HG02610 (cell line): ENCODE measurements around the gene MAB21L1.
A peak's percentile ranks its signal among the peaks of the same experiment; 100 is the strongest.

Source experiments
- ATAC-seq: cut with Tn5 transposase; IDR thresholded peaks from one replicate; pipeline ENCODE4 v1.9.1; 2021; ENCODE audit warnings: mild to moderate bottlenecking, moderate library complexity; ENCODE audit not compliant: unreplicated experiment

MAB21L1 gene

DNA sequence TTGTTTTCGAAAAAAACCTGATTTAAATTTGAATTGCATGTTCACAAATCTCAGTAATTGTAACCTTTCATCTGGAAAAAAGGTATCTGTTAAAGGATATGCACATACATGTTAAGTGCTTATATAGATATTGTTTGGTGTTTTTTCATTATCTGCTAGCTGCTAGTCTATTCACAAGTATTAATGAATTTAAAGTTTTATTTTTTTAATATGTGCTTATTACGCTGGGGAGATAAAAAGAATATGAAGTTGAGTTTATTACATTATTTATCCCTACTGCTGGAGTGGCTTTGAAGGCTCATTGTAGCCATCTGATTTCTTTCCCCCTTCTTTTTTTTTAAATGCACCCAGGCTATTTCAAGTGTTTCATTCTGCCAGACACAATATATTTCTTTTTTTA is 3.9 kb upstream of the MAB21L1 start:
- no peak for ATAC-seq

DNA sequence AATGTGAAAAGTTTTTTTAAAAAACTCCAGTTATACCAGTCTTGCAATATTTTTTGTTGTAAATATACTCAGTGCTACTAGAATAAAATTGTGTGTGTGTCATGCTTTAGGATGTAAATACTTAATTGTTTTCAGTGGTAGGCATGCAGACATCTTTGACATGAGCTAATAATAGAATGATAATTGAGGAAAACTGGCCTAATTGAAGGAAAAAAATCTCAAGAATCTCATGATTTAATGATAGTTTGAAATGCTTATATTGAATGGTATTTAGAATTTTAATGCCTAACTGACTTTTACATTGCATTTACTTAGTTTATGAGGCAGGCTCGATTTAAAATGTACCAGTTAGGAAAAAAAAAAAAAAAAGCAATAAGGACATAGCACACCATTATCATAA is 3.2 kb upstream of the MAB21L1 start:
- ATAC-seq = no peak

DNA sequence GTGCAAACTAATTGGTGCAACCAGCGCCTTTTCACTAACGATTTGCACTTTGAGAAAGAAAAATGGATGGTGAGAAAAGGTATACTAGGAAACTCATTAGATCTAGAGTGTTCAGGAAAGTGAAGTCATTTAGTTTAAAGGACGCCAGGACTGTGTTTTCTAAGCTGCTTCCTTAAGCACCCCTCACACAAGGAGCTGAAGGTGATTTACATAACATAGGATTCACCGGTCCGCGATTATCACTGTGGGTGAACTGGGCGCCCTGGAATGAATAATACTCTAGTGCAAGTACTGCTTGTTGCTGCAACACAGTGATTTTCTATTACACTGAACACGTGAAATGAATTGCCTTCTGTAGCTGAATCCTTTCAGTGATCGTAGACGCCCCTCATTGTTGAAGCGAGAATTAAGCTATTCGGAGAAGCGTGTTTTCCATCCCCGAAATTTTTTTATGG is 2.6 kb upstream of the MAB21L1 start:
- ATAC-seq = no peak

DNA sequence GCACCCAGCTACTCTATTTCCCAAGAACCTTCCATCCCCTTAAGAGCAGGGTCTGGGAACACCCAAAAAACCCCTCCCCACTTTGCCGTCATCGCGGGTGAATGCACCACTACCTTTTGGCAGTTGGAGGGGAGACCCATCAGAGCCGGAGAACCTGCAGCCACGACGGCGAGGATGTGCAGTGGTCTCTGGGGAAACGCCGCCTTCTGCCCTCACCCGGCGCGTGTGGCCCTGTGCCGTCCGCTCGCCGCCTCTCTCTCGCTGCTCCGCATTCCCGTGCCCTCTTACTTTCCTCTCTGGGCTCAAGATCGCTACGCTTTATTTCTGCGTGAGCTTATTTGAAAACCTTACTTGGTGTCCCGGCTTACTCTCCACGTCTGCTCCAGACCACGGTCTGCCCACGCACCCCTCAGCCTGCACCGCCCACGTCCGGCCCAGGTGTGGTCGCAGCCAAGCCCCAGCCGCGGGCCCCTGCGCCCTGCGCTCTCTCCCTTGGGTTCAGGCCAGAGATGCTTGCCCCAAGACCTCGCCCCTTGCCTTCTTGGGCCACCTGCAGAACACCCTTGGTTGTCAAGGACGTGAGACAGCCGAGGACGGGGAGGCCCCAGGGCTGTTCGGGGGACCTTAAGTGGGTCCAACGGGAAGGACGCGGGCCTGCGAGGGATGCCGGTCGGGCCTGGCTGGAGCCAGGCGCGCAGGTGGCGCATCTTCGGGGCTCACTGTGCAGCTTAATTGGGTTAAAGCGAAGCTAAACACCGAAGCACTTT is 2.0 kb upstream of the MAB21L1 start:
- no peak for ATAC-seq

DNA sequence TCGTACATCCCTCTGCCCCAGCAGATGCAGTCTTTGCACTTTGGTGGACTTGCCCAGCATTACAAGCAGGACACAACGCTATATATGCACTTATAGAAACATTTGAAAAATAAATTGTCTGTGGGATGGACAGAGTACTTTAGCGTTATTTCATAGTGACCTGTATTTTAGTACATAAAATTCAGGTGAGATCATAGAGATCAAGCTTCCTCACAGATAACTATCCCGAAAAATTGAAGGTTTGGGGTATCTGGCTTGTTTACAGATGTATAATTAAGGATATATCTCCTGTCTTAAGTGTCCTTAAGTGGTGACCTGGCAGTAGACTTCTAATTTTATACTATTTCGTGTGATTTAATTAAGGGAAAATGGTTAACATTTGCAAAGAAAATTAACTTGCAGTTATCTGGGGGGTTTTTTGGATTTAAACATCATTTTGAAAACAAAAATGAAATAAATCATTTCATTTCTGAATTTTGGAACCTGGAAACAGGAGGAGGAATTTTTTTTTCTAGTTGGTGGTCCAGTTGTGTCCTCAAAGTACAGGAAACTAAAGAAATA is 977 bp upstream of the MAB21L1 start:
- no peak for ATAC-seq

DNA sequence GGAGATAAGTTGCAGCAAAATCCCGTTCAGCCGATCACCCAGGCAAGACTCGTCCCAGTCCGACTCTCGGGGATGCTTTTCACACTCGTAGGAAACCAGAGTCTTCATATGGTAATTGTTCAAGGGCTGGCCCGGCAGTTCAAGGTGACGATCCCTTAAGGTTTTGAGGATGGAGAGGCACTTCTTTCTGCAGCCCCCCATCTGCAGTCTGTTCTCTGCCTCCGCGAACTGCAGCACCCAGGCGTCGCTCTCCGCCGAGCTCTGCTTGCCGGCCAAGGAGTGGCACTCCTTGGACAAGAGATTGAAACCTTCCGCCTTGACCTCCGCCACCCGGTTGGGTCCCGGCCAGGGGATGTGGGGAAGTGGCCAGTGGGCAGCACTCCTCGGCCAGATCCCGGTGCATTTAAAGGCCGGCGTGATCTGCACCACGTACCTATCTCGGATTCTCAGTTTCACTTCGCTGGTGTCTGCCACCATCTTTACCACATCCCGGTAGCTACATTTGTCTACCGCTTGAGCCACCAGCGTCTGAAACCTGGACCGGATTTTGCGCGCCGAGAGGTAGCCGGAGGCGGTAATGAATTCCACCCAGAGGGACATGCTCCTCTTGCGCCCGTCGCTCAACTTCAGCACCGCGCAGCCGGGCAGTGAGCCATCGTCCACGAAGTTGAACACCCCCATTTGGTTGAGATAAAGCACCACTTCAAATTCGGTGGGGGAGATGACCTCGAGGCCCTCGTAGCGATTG is 1.1 kb downstream of the MAB21L1 start:
- peak; percentile 36 for ATAC-seq

DNA sequence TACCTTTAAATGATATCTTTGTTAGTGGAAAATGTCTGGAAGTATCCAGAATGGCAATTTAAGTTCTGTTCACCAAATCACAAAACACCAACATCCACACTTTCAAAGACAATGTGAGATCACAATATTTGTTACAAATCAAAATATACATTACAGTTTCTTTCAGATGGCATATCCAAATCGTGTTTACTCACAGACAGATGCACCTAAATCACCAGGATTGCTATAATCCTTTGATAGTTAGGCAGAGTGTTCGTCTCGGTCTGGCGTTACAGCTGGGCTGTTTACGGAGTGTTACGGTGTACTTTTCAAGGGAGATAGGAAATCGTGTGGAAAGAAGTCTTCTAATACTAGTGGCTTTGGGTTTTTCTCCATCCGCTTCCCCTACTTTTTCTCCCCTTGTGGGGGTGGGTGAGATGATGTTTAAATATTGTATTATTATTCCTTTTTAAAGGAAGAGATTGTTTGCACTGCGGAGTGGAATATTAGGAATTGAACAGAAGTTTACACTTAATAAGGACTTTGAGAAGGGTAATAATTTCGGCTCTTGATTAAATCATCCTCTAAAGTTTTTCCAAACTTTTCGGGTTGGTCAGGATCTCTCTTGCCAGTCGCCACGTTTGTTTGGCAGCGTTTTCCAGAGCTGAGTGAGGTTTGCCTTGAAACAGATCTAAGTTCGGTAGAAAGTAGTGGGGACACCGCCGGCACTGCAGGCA is 1.8 kb downstream of the MAB21L1 start:
- no peak for ATAC-seq

DNA sequence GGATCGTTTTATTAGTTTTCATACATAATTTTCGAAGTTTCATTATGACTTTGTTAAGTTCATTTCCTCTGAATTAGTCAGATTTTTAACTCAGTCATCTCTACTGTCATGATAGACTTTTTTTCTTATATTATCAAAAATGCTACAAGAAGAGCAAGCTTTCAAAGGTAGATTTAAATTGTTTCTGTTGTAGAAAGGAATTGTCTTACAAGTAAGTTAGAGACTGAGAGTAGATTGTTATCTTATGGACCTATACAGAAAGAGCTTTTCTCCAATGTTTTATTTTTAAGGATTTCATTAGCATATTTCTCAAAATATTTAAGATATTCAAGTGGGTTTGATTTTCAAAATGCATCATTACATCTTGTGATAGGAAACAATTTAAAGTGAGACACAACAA is 2.7 kb downstream of the MAB21L1 start:
- no peak for ATAC-seq

DNA sequence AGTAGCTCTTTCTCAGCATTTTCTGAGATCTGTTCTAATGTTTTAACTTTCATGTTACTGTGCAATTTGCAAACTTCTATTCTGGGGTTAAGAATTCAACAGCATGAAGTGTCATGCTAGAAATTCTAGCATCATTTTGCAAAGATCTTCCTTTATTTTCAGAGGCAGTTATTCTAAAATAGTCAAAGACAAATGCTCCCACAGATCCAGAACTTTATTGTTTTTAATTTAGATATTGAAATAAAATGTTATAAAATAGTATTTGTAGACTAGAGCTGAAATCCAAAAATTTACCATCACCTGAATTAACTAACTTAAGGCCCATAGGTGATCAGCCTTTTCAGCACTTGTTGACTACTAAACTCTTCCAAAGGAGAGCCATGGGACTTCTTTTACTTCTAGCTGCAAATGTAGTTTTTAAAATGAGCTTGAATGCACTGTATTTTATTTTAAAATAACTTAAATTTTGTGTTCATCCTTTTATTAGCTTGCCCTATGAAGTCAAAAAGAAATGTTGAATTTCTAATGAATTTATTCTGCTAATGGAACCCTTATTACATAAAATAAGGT is 3.2 kb downstream of the MAB21L1 start:
- no peak for ATAC-seq

DNA sequence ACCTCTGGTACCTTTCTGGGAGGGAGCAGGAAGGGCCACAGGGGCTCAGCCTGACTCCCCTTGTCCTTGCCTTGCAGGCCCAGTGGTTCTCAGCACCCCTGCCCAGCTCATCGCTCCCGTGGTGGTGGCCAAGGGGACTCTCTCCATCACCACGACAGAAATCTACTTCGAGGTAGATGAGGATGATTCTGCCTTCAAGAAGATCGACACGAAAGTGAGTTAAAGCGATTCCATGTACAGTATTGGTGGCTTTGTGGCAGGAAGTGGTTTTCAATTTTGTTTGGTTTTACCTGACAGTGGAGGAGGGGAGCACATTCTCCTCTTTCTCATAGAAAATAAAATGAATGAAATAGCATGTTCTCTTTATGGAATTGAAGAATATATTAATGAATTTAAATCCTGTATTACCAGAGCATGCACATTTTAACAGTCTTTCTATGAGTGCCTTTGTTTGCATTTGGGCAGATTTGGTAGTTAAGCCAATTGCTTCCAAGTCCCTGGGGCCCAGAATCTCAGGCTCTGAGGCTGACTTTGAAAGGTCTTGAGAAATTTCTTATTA is 4.1 kb downstream of the MAB21L1 start:
- ATAC-seq = no peak

DNA sequence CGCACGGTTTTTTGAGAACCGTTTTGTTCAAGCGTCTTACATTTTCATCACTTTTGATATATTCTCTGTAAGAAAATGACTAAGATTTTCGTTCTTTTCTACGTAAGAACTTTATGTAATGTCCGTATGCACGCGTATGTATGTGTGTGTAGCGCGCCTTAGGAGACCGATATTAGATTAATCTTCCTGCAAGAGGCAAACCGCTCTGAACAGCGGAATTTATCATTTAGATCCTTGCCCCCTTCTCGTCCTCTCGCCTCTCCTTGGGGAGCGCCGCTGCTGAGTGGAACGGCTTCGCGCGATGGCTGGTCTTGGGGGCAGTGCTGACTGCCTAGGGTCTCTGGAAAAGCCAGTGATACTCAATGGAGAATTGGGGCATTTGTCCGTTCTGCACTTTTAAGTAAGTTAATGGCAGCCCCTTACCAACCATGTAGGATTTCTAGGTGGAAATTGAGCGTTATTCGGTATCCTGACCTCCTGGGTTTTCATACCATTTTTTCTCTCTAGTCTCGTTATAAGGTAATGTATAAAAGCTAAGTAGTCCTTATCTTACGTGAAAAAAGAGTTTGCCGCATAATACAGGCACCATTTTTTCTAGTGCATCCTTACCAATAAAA is 4.7 kb downstream of the MAB21L1 start:
- ATAC-seq = no peak

DNA sequence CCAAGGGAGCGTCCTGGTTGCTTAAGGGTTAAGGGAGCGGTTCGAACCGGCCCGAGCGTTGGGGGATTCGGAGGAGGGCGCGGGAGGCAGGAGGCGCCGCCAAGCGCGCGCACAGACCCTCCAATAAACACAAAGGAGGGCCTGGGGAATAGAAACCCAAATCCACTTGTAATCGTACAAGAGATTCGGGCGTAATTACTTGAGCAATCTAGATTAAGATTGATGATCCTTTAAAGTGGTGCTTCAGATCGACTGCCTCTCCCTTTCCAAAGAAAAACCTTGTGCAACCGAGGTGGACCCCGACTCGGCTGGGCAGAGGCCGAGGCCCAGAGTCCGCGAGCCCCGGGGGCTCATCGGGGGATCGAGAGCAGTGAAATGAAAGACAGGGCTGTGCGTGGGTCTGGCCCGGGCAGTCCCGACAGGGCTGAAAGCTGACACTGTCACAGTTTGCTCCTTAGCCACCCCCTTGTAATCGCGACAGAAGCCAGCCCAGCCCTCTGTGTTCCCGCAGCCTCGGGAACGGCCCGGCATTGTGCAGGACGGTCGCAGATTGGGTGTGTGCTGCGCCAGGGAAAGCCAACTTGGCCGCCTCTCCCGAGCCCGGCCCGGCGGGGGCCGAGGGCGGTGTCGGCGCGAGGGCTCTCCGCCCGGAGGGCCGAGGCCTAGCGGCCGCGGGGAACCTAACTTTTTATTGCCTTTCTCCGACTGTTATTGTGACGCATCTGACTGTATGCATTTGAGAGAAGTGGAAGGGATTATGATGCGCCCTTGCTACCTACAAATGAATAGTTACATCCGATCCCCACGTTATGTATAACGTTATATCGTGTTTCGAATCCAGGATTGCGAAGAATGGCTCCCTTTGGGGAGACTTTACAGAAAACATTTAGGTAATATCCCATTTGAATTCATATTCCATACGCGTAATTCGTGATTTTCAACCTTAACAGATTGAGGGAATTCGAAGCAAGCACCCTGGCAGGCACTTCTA is 5.5 kb downstream of the MAB21L1 start:
- no peak for ATAC-seq

DNA sequence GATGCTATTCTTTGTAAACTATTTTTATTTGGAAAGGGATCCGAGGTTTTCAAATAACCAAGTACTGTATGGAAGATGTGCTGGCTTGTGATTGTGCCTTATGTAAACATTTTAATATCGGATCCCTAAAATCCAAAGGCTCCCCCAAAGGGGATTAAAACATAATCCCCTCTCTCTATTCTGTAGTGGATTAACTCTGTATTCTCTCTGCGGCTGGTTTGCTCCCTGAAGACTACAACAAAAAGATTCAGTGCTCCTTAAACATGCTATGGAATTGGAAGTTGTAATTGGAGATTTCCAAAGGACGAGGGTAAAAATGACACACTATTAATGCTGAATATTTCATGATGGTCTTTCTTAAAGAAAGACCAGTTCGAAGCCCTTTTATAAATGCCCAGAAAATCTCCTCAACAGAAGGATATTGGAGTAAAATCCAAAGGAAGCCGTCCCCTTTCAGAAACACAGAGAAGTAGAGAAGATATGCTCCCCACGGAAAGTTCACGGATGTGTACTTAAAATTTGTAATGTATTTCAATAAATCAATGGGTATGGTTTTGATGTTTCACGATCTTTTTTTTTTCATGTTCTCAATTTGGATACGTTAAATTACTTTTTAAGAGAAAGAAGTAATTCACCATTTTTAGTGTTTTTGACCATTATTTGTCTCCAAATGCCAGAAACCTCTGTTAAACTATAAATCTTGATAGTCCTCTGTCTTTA is 6.5 kb downstream of the MAB21L1 start:
- no peak for ATAC-seq

DNA sequence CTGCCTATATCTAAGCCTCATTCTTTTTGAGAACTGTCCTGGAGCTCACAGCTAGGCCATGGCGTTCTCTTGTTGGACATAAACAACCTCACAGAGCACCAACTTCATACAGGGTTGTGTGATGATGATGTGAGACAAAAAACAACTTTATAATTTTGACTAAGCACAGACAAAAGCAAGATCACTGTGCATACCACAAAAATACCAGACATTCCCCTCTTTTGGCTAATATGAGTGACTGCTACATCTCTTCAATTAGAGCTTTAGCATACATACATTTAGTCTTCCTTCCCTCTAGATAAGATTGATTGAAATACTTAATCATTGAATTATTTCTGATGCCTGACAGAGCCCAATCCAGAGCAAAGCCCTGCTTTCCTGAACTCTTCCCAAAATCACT is 8.3 kb downstream of the MAB21L1 start:
- ATAC-seq = no peak

DNA sequence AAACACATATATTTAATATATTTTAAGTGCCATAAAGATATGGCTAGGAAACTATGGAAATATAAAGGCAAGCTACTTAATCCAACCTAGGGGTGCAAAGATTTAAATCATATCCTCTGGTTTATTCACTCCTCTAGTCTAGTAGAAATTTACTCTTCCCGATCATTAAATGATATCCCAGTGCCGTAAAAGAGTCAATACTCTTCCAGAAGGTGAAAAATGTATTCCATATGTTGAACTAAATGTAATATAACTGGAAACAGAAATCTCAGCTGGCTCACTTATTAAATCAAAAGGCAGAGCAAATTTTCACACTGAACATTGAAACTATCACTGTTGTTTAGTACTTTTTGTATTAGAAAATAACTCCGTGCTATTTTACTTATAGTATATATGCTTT is 11.1 kb downstream of the MAB21L1 start:
- ATAC-seq = no peak

DNA sequence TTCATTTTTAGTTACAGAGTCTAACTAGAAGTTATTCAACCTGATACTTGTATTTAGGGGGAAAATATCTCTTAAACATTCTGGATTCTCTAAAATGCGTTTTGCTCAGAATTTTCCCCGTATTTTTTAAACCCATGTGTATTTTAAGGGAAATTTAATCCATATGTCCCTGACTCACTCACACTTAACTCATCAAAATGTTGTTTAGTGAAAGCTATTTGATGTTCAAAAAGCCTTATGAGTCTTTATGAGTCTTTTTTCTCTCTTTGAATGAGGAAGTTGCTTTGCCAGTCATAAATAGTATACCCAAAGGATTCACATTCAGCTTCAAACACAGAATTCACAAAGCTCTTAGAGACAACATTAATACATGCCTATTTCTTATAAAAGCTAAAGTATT is 16.4 kb downstream of the MAB21L1 start:
- ATAC-seq = no peak

DNA sequence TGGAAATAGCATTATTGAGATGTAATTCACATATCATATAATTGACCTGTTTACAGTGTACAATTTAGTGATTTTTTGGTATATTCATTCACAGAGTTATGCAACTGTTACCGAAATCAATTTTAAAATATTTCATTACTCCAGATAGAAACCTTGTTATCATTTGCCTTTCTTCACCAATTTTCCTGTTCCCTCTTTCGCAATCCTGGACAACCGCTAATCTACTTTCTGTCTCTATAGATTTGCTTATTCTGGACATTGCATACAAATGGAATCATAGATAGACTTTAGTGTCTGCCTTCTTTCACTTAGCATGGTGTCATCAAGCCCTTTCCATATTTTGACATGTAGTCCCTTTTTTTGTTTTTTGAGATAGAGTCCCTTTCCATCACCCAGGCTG is 19.2 kb downstream of the MAB21L1 start:
- no peak for ATAC-seq

DNA sequence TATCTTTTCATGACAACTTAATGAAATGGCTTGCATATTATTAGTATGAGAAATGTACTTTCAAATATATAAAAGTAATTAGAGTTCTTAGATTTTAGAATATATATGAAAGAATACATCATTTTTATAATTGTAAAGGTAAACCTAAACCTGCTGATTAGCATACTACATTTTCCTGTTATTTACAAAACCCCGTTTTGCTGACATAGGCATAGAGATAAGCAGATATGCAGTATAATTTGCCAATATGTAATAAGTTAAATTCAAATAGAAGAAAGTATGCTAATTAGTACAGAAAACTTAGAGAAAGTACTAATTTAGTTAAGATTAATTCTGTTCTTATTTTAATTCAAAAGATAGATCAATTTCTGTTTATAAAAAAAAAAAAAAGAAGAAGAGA is 21.5 kb downstream of the MAB21L1 start:
- no peak for ATAC-seq

DNA sequence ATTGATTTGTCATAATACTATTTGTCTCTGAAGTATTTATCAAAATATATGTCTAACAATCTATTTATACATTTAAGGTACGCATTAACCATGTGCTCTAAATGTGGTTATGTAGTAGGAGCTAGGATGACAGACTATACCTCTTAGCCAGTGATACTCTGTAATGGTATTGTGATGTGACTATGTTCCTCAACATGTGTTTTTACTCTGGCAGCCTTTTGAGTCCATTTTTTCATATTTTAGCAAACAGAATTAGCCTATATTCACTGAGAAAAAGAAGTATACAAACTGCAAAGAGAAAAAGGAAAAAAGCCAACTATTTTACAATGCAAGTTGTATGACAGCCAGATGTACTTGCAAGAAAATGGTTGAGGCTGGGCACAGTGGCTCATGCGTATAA is 26.7 kb downstream of the MAB21L1 start:
- ATAC-seq = no peak
